Retinal pigment epithelial cell (primary cell): ENCODE data around the gene SORT1.

Source experiments
- DNase-seq: peaks from one replicate; pipeline ENCODE4 v3.0.0-alpha.2; 2010; ENCODE audit warnings: low read depth
- H3K4me3 ChIP-seq: 2 replicates; pipeline ENCODE4 v1.5.1; 2011; ENCODE audit warnings: mild to moderate bottlenecking, low read length, control low read depth, moderate library complexity
- CTCF ChIP-seq: conservative IDR thresholded peaks from 2 replicates; pipeline ENCODE4 v1.5.1; 2011; ENCODE audit warnings: low read depth, low read length, control low read depth, inconsistent platforms

Gene SORT1

DNA sequence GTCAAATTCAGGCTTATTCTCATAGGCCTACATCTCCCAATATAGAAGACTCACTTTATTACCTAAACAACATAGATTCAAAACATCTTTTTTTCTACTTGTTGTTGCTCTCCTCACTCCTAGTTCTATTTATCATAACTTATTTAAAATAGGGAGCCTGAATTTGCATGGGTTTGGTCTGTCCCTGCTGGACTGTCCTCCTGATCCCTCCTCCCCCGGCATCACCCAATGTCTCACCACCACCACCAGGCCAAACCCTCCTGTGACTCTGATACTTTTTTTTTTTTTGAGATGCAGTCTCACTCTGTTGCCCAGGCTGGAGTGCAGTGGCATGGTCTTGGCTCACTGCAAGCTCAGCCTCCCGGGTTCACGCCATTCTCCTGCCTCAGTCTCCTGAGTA lies 59.1 kb downstream of the SORT1 start:
- no peak for TF ChIP-seq CTCF
- no peak overlapping the region for H3K4me3 ChIP-seq
- no peak for DNase-seq

DNA sequence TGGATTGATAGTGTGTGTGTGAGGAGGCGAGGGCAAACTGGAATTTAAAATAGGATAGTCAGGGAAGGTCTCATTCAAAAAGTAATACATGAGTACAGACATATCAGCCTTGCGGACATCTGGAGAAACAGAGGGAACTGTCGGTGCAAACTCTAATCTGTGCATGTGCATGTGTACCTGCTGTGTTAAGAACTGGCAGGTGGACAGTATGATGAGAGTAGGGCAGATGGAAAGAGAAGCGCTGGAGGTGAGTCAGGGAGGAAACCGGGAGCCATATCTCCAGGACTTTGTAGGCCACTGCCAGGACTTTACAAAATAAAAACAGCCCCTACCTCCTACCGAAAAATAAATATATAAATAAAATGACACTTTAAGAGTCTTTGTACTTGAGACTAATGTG lies 59.6 kb downstream of the SORT1 start:
- no peak overlapping the region for H3K4me3 ChIP-seq
- DNase-seq: no peak
- TF ChIP-seq CTCF: no peak

- DNase-seq: no peak
- no peak overlapping the region for H3K4me3 ChIP-seq
- TF ChIP-seq CTCF: no peak
These were observed 62.6 kb downstream of the SORT1 start for GRCh38 chr1:109335091-109335490.

DNA sequence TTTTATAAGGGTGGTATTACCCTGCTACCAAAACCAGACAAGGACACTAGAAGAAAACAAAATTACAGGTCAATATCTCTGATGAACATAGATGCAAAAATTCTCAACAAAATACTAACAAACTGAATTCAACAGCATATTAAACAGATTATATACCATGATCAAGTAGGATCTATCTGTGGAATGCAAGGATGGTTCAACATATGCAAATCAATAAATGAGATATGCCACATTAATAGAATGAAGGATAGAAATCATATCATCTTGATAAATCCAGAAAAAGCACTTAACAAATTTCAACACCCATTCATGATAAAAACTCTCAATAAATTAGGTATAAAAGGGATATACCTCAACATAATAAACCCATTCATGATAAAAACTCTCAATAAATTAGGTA lies 66.6 kb downstream of the SORT1 start:
- TF ChIP-seq CTCF: no peak
- H3K4me3 ChIP-seq: no peak overlapping the region
- no peak for DNase-seq

- H3K4me3 ChIP-seq: no peak overlapping the region
- TF ChIP-seq CTCF: no peak
- DNase-seq: no peak
These were observed 70.4 kb downstream of the SORT1 start for GRCh38 chr1:109327285-109327684.

GRCh38 chr1:109322974-109323373 lies 74.7 kb downstream of the SORT1 start:
- TF ChIP-seq CTCF: no peak
- no peak overlapping the region for H3K4me3 ChIP-seq
- no peak for DNase-seq

DNA sequence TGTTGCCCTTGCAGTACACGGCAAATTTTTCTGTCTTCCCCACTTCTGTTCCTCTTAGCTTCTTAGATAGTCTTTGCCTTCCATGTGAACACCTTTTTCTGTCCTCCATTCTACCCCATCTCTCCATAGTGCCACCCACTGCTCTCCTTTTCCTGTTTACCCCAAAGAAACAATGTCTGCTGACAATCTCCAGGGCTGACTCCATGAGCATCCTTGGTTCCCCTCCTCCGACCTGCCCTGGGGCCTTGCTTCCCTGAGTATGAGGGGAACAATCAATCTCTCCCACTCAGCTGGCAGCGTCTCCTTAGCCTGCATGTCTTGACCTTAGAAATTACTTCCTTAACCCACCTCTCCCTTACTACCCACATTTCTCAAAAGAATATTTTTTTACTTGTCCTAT lies 78.6 kb downstream of the SORT1 start:
- no peak overlapping the region for H3K4me3 ChIP-seq
- no peak for DNase-seq
- no peak for TF ChIP-seq CTCF
